ENCODE measurements around the gene MGAT3.

MGAT3 gene

GRCh38 chr22:39492186-39492585, 35.4 kb downstream of the MGAT3 start:
- intact Hi-C loops (cut with DNase I; ENCODE audit: low total_unique reads) = loop anchor here (5.0 kb wide), 1 partner anchor 35 kb away; no protein-coding TSS in a partner anchor
- no peaks in the 10 kb centered on the region for H3K36me3 ChIP-seq

GRCh38 chr22:39493759-39494158, 36.9 kb downstream of the MGAT3 start:
- H3K36me3 ChIP-seq = no peaks in the 10 kb centered on the region
- no peak overlapping the region for H3K27ac ChIP-seq
- intact Hi-C loops (cut with DNase I; ENCODE audit: low total_unique reads) = loop anchor here (5.0 kb wide), 1 partner anchor 34 kb away; no protein-coding TSS in a partner anchor
- no peaks in the 10 kb centered on the region for H3K4me1 ChIP-seq
- H3K27me3 ChIP-seq = peaks cover 0 to 15% of the 10 kb centered on the region in 2 donors
- no peak overlapping the region for H3K4me3 ChIP-seq
- no peaks in the 10 kb centered on the region for H3K9me3 ChIP-seq
- no peak for TF ChIP-seq CTCF (IDR thresholded peaks at IDR 0.05)
- no peak for DNase-seq

More at GRCh38 chr22:39492186-39492585, 35.4 kb downstream of the MGAT3 start:
- Histone ChIP-seq H3K27ac (no peak overlapping the region), H3K9me3 (no peaks in the 10 kb centered on the region), H3K4me3 (no peak overlapping the region), H3K27me3 (peaks cover 0 to 20% of the 10 kb centered on the region in 2 donors), H3K4me1 (no peaks in the 10 kb centered on the region)
- TF ChIP-seq CTCF (IDR thresholded peaks at IDR 0.05) = no peak
- DNase-seq = no peak

GRCh38 chr22:39494471-39495120, 37.8 kb downstream of the MGAT3 start:
- no peak for DNase-seq
- no peaks in the 10 kb centered on the region for H3K4me1 ChIP-seq
- no peak overlapping the region for H3K4me3 ChIP-seq
- H3K36me3 ChIP-seq = no peaks in the 10 kb centered on the region
- H3K27ac ChIP-seq = no peak overlapping the region
- intact Hi-C loops (cut with DNase I; ENCODE audit: low total_unique reads) = loop anchor here (5.0 kb wide), 1 partner anchor 33 kb away; no protein-coding TSS in a partner anchor
- H3K9me3 ChIP-seq = no peaks in the 10 kb centered on the region
- H3K27me3 ChIP-seq = peaks cover 0 to 14% of the 10 kb centered on the region in 2 donors
- TF ChIP-seq CTCF (IDR thresholded peaks at IDR 0.05) = no peak

- DNase-seq = peak; percentile 72 to 83
- intact Hi-C loops (cut with DNase I; ENCODE audit: low total_unique reads) = no loop called here
- no peaks in the 10 kb centered on the region for H3K36me3 ChIP-seq
- peak; percentile 69 to 77 for TF ChIP-seq CTCF (IDR thresholded peaks at IDR 0.05)
- H3K27me3 ChIP-seq = peaks cover 0 to 7% of the 10 kb centered on the region in 2 donors
- H3K4me1 ChIP-seq = peaks cover 0 to 7% (median 5%) of the 10 kb centered on the region in 4 donors
- H3K4me3 ChIP-seq = no peak overlapping the region
- H3K9me3 ChIP-seq = no peaks in the 10 kb centered on the region
- H3K27ac ChIP-seq = no peak overlapping the region
Measured at GRCh38 chr22:39496131-39496838, 39.5 kb downstream of the MGAT3 start.

- Histone ChIP-seq H3K9me3 (no peaks in the 10 kb centered on the region), H3K4me1 (peaks cover 0 to 13% (median 10%) of the 10 kb centered on the region in 4 donors), H3K36me3 (no peaks in the 10 kb centered on the region), H3K27me3 (peaks cover 0 to 1% of the 10 kb centered on the region in 2 donors), H3K4me3 (no peak overlapping the region), H3K27ac (no peak overlapping the region)
- no peak for DNase-seq
- TF ChIP-seq CTCF (IDR thresholded peaks at IDR 0.05) = no peak
- intact Hi-C loops (cut with DNase I; ENCODE audit: low total_unique reads) = no loop called here
Measured at GRCh38 chr22:39497429-39497828, 40.6 kb downstream of the MGAT3 start.

Data from tibial artery (tissue), 4 donors.